Left renal cortex interstitium (tissue), 4 donors: ENCODE results near the gene TALDO1. TPM values are rescaled to one million over a fixed set of nuclear protein-coding genes. Genes with fewer than 3 reads are reported as not detected.

ENCODE experiments used
- DNase-seq, 4 donors: peaks; one replicate each; pipeline ENCODE4 v3.0.0-alpha.2; 2013; ENCODE audit warnings: low read depth in 4 of 4, low spot score in 2 of 4, missing footprints in 1 of 4
- polyA plus RNA-seq, 4 donors: library from polyadenylated mRNA; unstranded; fragments of 120-200 nt; gene quantifications; one replicate each; pipeline ENCODE4 v1.2.1, GENCODE V29; 2013; ENCODE audit not compliant: insufficient read length in 4 of 4

TALDO1 gene
- polyA plus RNA-seq, 4 donors: 123 to 164 (median 136) TPM

GRCh38 chr11:796565-797295 lies 49.5 kb downstream of the TALDO1 start:
- no peak for DNase-seq

GRCh38 chr11:797296-798092 lies 50.2 kb downstream of the TALDO1 start:
- no peak for DNase-seq

- no peak for DNase-seq
These were observed 50.9 kb downstream of the TALDO1 start, which contains the start of gene SLC25A22 for GRCh38 chr11:798093-798713. SLC25A22 (minus strand) TSS chr11:798281; CDS start chr11:795006, 3,275 bp downstream.

GRCh38 chr11:799641-800316 lies 52.5 kb downstream of the TALDO1 start:
- no peak for DNase-seq

GRCh38 chr11:800473-800872 lies 53.2 kb downstream of the TALDO1 start:
- no peak for DNase-seq

GRCh38 chr11:801097-801780 lies 54.0 kb downstream of the TALDO1 start:
- DNase-seq: no peak

- no peak for DNase-seq
These were observed 54.9 kb downstream of the TALDO1 start for GRCh38 chr11:802018-802617.

- no peak for DNase-seq
These were observed 55.6 kb downstream of the TALDO1 start for GRCh38 chr11:802693-803466.

- no peak for DNase-seq
These were observed 56.1 kb downstream of the TALDO1 start for GRCh38 chr11:803467-803742.

GRCh38 chr11:803770-804598 lies 56.7 kb downstream of the TALDO1 start:
- DNase-seq: no peak

GRCh38 chr11:804599-804964 lies 57.3 kb downstream of the TALDO1 start:
- no peak for DNase-seq

- DNase-seq: no peak
These were observed 61.4 kb downstream of the TALDO1 start for GRCh38 chr11:808427-809286.

- DNase-seq: peak; percentile 97 to 99 (median 98)
These were observed 62.2 kb downstream of the TALDO1 start, which contains the start of gene RPLP2 for GRCh38 chr11:809287-810039. RPLP2 (plus strand) TSS chr11:809967; CDS start chr11:810235, 268 bp downstream.

GRCh38 chr11:810040-810567 lies 62.8 kb downstream of the TALDO1 start:
- no peak for DNase-seq

GRCh38 chr11:811446-812245 lies 64.4 kb downstream of the TALDO1 start:
- no peak for DNase-seq

GRCh38 chr11:812390-812789 lies 65.1 kb downstream of the TALDO1 start:
- no peak for DNase-seq
